ENCODE measurements around the gene AUNIP.
A peak's percentile ranks its signal among the peaks of the same experiment; 100 is the strongest.

Gene AUNIP

DNA sequence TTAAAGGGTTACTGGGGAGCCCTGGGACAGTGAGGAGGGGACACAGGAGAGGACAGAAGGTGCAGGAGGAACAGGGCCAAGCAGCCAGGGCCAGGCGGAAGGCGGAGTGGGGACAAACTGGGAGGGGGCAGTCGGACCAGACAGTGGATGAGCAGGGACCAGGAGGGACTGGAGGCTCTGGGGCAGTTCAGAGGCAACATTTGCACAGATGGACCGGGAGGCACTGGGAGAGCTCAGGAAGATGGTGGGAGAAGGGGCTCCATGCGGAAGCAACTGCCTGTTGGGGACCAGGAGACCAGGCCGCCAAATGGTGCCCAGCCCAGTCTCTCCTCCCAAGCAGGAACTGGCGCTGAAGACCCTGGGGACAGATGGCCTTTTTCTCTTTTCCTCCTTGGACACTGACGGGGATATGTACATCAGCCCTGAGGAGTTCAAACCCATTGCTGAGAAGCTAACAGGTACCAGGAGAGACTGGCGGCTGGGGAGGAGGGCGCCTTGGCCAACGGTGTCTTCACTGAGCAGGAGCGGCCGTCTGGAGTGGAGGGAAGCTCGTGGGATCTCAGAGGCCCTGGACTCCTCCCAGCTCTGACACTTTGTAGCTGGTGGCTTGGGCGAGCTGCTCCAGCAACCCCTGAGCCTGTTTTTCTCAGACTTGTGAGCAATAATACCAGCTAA lies 58.4 kb downstream of the AUNIP start:
- H3K4me1 ChIP-seq (ENCODE audit: control insufficient read depth in 2 of 2, insufficient read depth in 1 of 2, low read depth in 1 of 2, low read length in 2 of 2): peaks cover 19 to 28% of the 10 kb centered on the region in 2 donors
- H3K9ac ChIP-seq (ENCODE audit: low read depth, low read length, poor library complexity): peak overlapping the region; percentile 88
- peak overlapping the region; percentile 56 for H2BK15ac ChIP-seq (ENCODE audit: low read length)
- peak overlapping the region; percentile 82 for H3K4me2 ChIP-seq (ENCODE audit: insufficient read depth, low read length, poor library complexity, severe bottlenecking)
- no peak overlapping the region for H2BK5ac ChIP-seq (ENCODE audit: low read length)
- no peaks in the 10 kb centered on the region for H3K27me3 ChIP-seq (ENCODE audit: control insufficient read depth in 3 of 3, insufficient read depth in 3 of 3, low read depth in 1 of 3, low read length in 3 of 3)
- no CpG with 5 or more reads among the region's 15 CpGs for WGBS, 2 donors (ENCODE audit: extremely low coverage in 2 of 2, insufficient read length in 2 of 2, insufficient replicate concordance in 1 of 2)
- peak overlapping the region; percentile 70 to 87 for H3K4me3 ChIP-seq (ENCODE audit: low read length in 2 of 2)
- H2AFZ ChIP-seq (ENCODE audit: low read length): peak overlapping the region; percentile 67
- no peak overlapping the region for H3K4ac ChIP-seq (ENCODE audit: low read length)
- H2BK12ac ChIP-seq (ENCODE audit: low read length): no peak overlapping the region
- H3K36me3 ChIP-seq (replicated peaks in 1 of 2; ENCODE audit: control insufficient read depth in 2 of 2, insufficient read depth in 2 of 2, low read length in 2 of 2): peaks cover 7 to 18% of the 10 kb centered on the region in 2 donors
- H4K8ac ChIP-seq (ENCODE audit: low read depth, low read length): no peak overlapping the region
- H3K23ac ChIP-seq (ENCODE audit: low read depth, low read length, poor library complexity): peak overlapping the region; percentile 63
- H3K18ac ChIP-seq (ENCODE audit: low read length): peak overlapping the region; percentile 92
- H3K14ac ChIP-seq (ENCODE audit: low read length): peak overlapping the region; percentile 64
- H3K27ac ChIP-seq (replicated peaks; ENCODE audit: low read length): no peak overlapping the region
- DNase-seq (ENCODE audit: low spot score): no peak
- H3K9me3 ChIP-seq (replicated peaks in 1 of 2; ENCODE audit: control insufficient read depth in 2 of 2, insufficient read depth in 1 of 2, low read depth in 1 of 2, low read length in 2 of 2): no peaks in the 10 kb centered on the region
- H2BK120ac ChIP-seq (ENCODE audit: low read depth, low read length): no peak overlapping the region
- peak overlapping the region; percentile 76 for H2AK5ac ChIP-seq (ENCODE audit: low read depth, low read length)
- no peak overlapping the region for H4K91ac ChIP-seq (ENCODE audit: low read depth, low read length, poor library complexity)
- peaks cover 2% of the 10 kb centered on the region for H3K79me1 ChIP-seq (ENCODE audit: low read depth, low read length)

- peak within 1 kb of the TSS; percentile 76 for H2AK5ac ChIP-seq (ENCODE audit: low read depth, low read length)
- no peak within 1 kb of the TSS for H3K4ac ChIP-seq (ENCODE audit: low read length)
- no peak within 1 kb of the TSS for H4K91ac ChIP-seq (ENCODE audit: low read depth, low read length, poor library complexity)
- H3K36me3 ChIP-seq (replicated peaks in 1 of 2; ENCODE audit: control insufficient read depth in 2 of 2, insufficient read depth in 2 of 2, low read length in 2 of 2): peaks cover under 1 to 10% of the 10 kb centered on the region in 2 donors
- peak within 1 kb of the TSS; percentile 64 for H3K14ac ChIP-seq (ENCODE audit: low read length)
- DNase-seq (ENCODE audit: low spot score): peak; percentile 62
- H3K27me3 ChIP-seq (ENCODE audit: control insufficient read depth in 3 of 3, insufficient read depth in 3 of 3, low read depth in 1 of 3, low read length in 3 of 3): no peaks in the 10 kb centered on the region
- H2AFZ ChIP-seq (ENCODE audit: low read length): peak within 1 kb of the TSS; percentile 94
- peak within 1 kb of the TSS; percentile 96 for H3K18ac ChIP-seq (ENCODE audit: low read length)
- peak within 1 kb of the TSS; percentile 63 for H3K23ac ChIP-seq (ENCODE audit: low read depth, low read length, poor library complexity)
- peak within 1 kb of the TSS; percentile 75 for H2BK120ac ChIP-seq (ENCODE audit: low read depth, low read length)
- H3K4me3 ChIP-seq (ENCODE audit: low read length in 2 of 2): peak within 1 kb of the TSS; percentile 70 to 87
- H2BK5ac ChIP-seq (ENCODE audit: low read length): peak within 1 kb of the TSS; percentile 28
- no peaks in the 10 kb centered on the region for H3K9me3 ChIP-seq (replicated peaks in 1 of 2; ENCODE audit: control insufficient read depth in 2 of 2, insufficient read depth in 1 of 2, low read depth in 1 of 2, low read length in 2 of 2)
- H2BK15ac ChIP-seq (ENCODE audit: low read length): peak within 1 kb of the TSS; percentile 95
- WGBS, 2 donors (ENCODE audit: extremely low coverage in 2 of 2, insufficient read length in 2 of 2, insufficient replicate concordance in 1 of 2): no CpG with 5 or more reads among the region's 91 CpGs
- H4K8ac ChIP-seq (ENCODE audit: low read depth, low read length): peak within 1 kb of the TSS; percentile 77
- H3K27ac ChIP-seq (replicated peaks; ENCODE audit: low read length): no peak within 1 kb of the TSS
- peak within 1 kb of the TSS; percentile 82 for H3K4me2 ChIP-seq (ENCODE audit: insufficient read depth, low read length, poor library complexity, severe bottlenecking)
- peak within 1 kb of the TSS; percentile 90 for H3K9ac ChIP-seq (ENCODE audit: low read depth, low read length, poor library complexity)
- H3K4me1 ChIP-seq (ENCODE audit: control insufficient read depth in 2 of 2, insufficient read depth in 1 of 2, low read depth in 1 of 2, low read length in 2 of 2): peaks cover 19 to 28% of the 10 kb centered on the region in 2 donors
- H2BK12ac ChIP-seq (ENCODE audit: low read length): no peak within 1 kb of the TSS
- peaks cover 1% of the 10 kb centered on the region for H3K79me1 ChIP-seq (ENCODE audit: low read depth, low read length)
Observed at GRCh38 chr1:25799935-25800702, 59.1 kb downstream of the AUNIP start, which contains the start of gene SELENON. SELENON (plus strand) TSS chr1:25800193; CDS start chr1:25800231, 38 bp downstream.

DNA sequence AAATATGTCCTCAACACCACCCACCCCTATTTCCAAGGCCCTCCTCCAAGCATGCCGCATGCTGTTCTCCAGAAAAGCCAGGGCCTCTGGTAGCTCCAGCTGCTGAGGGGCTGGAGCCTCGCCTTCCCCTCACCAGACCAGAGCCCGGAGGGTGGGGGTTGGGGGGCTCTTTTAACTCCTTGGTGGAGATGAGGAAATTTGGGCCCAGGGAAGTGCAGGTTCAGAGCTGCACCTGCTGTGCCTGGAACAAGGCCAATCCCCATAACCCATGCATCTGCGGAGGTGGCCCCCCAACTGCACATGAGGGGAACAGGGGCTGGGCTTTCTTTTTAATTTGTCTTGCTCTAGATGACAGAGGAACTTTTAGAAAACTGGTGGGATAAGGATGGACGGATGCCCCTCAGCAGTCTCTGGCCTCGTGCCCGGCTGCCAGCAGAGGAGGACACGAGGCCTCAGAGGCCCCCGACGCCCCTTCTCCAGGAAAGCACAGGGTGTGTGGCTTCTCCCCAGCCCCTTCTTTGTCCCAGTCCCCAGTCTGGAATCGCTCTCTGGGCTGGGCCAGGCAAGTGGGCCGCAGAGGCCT lies 59.8 kb downstream of the AUNIP start:
- H2BK12ac ChIP-seq (ENCODE audit: low read length): no peak overlapping the region
- no peaks in the 10 kb centered on the region for H3K27me3 ChIP-seq (ENCODE audit: control insufficient read depth in 3 of 3, insufficient read depth in 3 of 3, low read depth in 1 of 3, low read length in 3 of 3)
- H3K18ac ChIP-seq (ENCODE audit: low read length): peak overlapping the region; percentile 96
- H3K23ac ChIP-seq (ENCODE audit: low read depth, low read length, poor library complexity): peak overlapping the region; percentile 49
- H4K8ac ChIP-seq (ENCODE audit: low read depth, low read length): peak overlapping the region; percentile 77
- H3K36me3 ChIP-seq (replicated peaks in 1 of 2; ENCODE audit: control insufficient read depth in 2 of 2, insufficient read depth in 2 of 2, low read length in 2 of 2): peaks cover 0 to 5% of the 10 kb centered on the region in 2 donors
- H2AK5ac ChIP-seq (ENCODE audit: low read depth, low read length): peak overlapping the region; percentile 1
- H3K9ac ChIP-seq (ENCODE audit: low read depth, low read length, poor library complexity): peak overlapping the region; percentile 89
- H2BK15ac ChIP-seq (ENCODE audit: low read length): peak overlapping the region; percentile 95
- no peak for DNase-seq (ENCODE audit: low spot score)
- H3K4me3 ChIP-seq (ENCODE audit: low read length in 2 of 2): peak overlapping the region; percentile 41 to 57
- H2AFZ ChIP-seq (ENCODE audit: low read length): peak overlapping the region; percentile 94
- peak overlapping the region; percentile 75 for H2BK120ac ChIP-seq (ENCODE audit: low read depth, low read length)
- no peak overlapping the region for H3K14ac ChIP-seq (ENCODE audit: low read length)
- peak overlapping the region; percentile 28 for H2BK5ac ChIP-seq (ENCODE audit: low read length)
- H3K4me1 ChIP-seq (ENCODE audit: control insufficient read depth in 2 of 2, insufficient read depth in 1 of 2, low read depth in 1 of 2, low read length in 2 of 2): peaks cover 16 to 28% of the 10 kb centered on the region in 2 donors
- no peak overlapping the region for H3K4ac ChIP-seq (ENCODE audit: low read length)
- H3K27ac ChIP-seq (replicated peaks; ENCODE audit: low read length): no peak overlapping the region
- no peaks in the 10 kb centered on the region for H3K9me3 ChIP-seq (replicated peaks in 1 of 2; ENCODE audit: control insufficient read depth in 2 of 2, insufficient read depth in 1 of 2, low read depth in 1 of 2, low read length in 2 of 2)
- no peak overlapping the region for H4K91ac ChIP-seq (ENCODE audit: low read depth, low read length, poor library complexity)
- WGBS, 2 donors (ENCODE audit: extremely low coverage in 2 of 2, insufficient read length in 2 of 2, insufficient replicate concordance in 1 of 2): no CpG with 5 or more reads among the region's 12 CpGs
- H3K79me1 ChIP-seq (ENCODE audit: low read depth, low read length): no peaks in the 10 kb centered on the region
- peak overlapping the region; percentile 76 for H3K4me2 ChIP-seq (ENCODE audit: insufficient read depth, low read length, poor library complexity, severe bottlenecking)
